Loucy (cell line): ENCODE measurements around the gene PGRMC1.

Source experiments
- H2AFZ ChIP-seq: fragments of 200-600 bp; sonication (generic); 2 replicates; pipeline ENCODE4 v1.6.0; 2016; ENCODE audit warnings: antibody characterized with exemption, mild to moderate bottlenecking, low read length, moderate library complexity
- H3F3A ChIP-seq: fragments of 200-600 bp; 2 replicates; pipeline ENCODE4 v1.6.0; 2016; ENCODE audit warnings: antibody characterized with exemption, low read depth, mild to moderate bottlenecking
- H3K27me3 ChIP-seq: fragments of 200-600 bp; sonication (generic); 2 replicates; pipeline ENCODE4 v1.6.1; 2014; ENCODE audit warnings: low read length, mild to moderate bottlenecking; ENCODE audit not compliant: insufficient read depth, poor library complexity, severe bottlenecking
- H3K36me3 ChIP-seq: fragments of 200-600 bp; sonication (generic); 2 replicates; pipeline ENCODE4 v1.6.1; 2016; ENCODE audit warnings: low read length; ENCODE audit not compliant: insufficient read depth
- H3K4me1 ChIP-seq: fragments of 200-600 bp; sonication (generic); 2 replicates; pipeline ENCODE4 v1.5.1; 2014; ENCODE audit warnings: low read length, mild to moderate bottlenecking; ENCODE audit not compliant: insufficient read depth, poor library complexity, severe bottlenecking
- H3K4me2 ChIP-seq: fragments of 200-600 bp; sonication (generic); 2 replicates; pipeline ENCODE4 v1.6.0; 2014; ENCODE audit warnings: antibody characterized with exemption, low read length, low read depth, mild to moderate bottlenecking; ENCODE audit not compliant: poor library complexity, severe bottlenecking
- H3K4me3 ChIP-seq: fragments of 200-600 bp; sonication (generic); 2 replicates; pipeline ENCODE4 v1.5.1; 2014; ENCODE audit warnings: low read length, mild to moderate bottlenecking, mixed read lengths; ENCODE audit not compliant: poor library complexity, severe bottlenecking
- H3K79me2 ChIP-seq: fragments of 200-600 bp; sonication (generic); 2 replicates; pipeline ENCODE4 v1.6.1; 2014; ENCODE audit warnings: low read length; ENCODE audit not compliant: insufficient read depth
- H3K9ac ChIP-seq: fragments of 200-600 bp; sonication (generic); 2 replicates; pipeline ENCODE4 v1.6.0; 2014; ENCODE audit warnings: mild to moderate bottlenecking, low read depth, low read length, moderate library complexity; ENCODE audit not compliant: poor library complexity, severe bottlenecking
- H3K9me2 ChIP-seq: fragments of 200-600 bp; sonication (generic); replicated peaks from 2 replicates; pipeline ENCODE4 v1.6.1; 2016; ENCODE audit warnings: low read depth, low read length, mixed read lengths
- H3K9me3 ChIP-seq: fragments of 200-600 bp; sonication (generic); 2 replicates; pipeline ENCODE4 v1.6.1; 2014; ENCODE audit warnings: mild to moderate bottlenecking, antibody characterized with exemption, low read length, low read depth; ENCODE audit not compliant: insufficient read depth
- H4K20me1 ChIP-seq: fragments of 200-600 bp; sonication (generic); 2 replicates; pipeline ENCODE4 v1.6.0; 2014; ENCODE audit warnings: antibody characterized with exemption, low read length, mild to moderate bottlenecking; ENCODE audit not compliant: insufficient read depth, poor library complexity, severe bottlenecking
- EZH2phosphoT487 ChIP-seq: fragments of 200-600 bp; IDR thresholded peaks from 2 replicates; pipeline ENCODE4 v1.6.1; 2018; ENCODE audit warnings: antibody characterized with exemption, mild to moderate bottlenecking, moderate library complexity, borderline replicate concordance
- TF ChIP-seq, protein P1 (sequence below): fragments of 200-600 bp; sonication (generic); conservative IDR thresholded peaks from 2 replicates; pipeline ENCODE4 v1.5.1; 2014; ENCODE audit warnings: mild to moderate bottlenecking, antibody characterized with exemption, low read length

PGRMC1 gene

DNA sequence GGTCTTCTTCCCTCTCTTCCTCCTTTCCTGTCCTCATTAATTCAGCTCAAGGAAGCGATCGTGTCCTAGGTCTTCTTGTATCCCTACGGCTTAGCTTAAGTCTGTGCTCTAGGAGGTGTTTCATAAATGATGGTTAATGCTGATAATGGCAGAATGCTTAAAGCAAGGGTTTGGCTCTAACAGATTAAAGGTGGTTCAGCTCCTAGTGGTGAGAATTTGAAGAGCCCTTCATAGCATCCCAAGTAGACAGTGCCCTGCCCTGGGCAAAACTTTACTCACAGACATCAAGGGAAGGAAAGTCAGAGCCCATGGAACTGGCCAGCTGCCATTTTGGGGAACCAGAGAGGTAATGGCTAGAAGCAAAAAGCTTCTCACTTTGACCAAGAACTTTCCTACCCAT lies 47.0 kb upstream of the PGRMC1 start:
- H3K36me3 ChIP-seq = no peaks in the 10 kb centered on the region
- H3K4me2 ChIP-seq = no peak overlapping the region
- no peaks in the 10 kb centered on the region for H4K20me1 ChIP-seq
- H3K4me1 ChIP-seq = no peaks in the 10 kb centered on the region
- H3K27me3 ChIP-seq = no peaks in the 10 kb centered on the region
- H2AFZ ChIP-seq = no peak overlapping the region
- no peak overlapping the region for H3K4me3 ChIP-seq
- H3K9me2 ChIP-seq = no peaks in the 10 kb centered on the region
- no peaks in the 10 kb centered on the region for H3F3A ChIP-seq
- no peaks in the 10 kb centered on the region for H3K9me3 ChIP-seq
- no peaks in the 10 kb centered on the region for H3K79me2 ChIP-seq
- H3K9ac ChIP-seq = no peak overlapping the region
- TF ChIP-seq, protein P1, sequence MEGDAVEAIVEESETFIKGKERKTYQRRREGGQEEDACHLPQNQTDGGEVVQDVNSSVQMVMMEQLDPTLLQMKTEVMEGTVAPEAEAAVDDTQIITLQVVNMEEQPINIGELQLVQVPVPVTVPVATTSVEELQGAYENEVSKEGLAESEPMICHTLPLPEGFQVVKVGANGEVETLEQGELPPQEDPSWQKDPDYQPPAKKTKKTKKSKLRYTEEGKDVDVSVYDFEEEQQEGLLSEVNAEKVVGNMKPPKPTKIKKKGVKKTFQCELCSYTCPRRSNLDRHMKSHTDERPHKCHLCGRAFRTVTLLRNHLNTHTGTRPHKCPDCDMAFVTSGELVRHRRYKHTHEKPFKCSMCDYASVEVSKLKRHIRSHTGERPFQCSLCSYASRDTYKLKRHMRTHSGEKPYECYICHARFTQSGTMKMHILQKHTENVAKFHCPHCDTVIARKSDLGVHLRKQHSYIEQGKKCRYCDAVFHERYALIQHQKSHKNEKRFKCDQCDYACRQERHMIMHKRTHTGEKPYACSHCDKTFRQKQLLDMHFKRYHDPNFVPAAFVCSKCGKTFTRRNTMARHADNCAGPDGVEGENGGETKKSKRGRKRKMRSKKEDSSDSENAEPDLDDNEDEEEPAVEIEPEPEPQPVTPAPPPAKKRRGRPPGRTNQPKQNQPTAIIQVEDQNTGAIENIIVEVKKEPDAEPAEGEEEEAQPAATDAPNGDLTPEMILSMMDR = no peak
- TF ChIP-seq EZH2phosphoT487 = no peak

DNA sequence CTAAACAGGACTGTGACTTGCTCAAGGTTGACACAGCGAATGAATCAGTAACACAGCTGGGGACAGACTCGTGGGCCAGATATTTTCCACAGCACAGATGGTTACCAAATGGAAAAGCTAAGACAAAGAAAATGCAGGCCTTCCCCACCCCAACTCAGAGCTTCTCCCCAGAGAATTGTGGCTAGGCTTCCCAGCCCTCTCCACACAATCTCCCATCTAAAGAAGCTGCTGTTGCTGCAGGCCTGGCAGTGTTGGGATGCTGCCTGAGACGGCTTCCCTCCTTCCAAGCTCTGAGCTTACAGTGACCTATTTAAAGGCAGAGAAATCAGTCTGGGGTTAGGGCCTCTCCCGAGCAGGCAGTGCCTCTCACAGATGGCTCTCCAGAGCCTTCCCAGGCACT lies 46.5 kb upstream of the PGRMC1 start:
- H2AFZ ChIP-seq = no peak overlapping the region
- H3F3A ChIP-seq = no peaks in the 10 kb centered on the region
- H3K9me3 ChIP-seq = no peaks in the 10 kb centered on the region
- no peaks in the 10 kb centered on the region for H4K20me1 ChIP-seq
- H3K4me3 ChIP-seq = no peak overlapping the region
- H3K4me1 ChIP-seq = no peaks in the 10 kb centered on the region
- H3K9me2 ChIP-seq = no peaks in the 10 kb centered on the region
- no peaks in the 10 kb centered on the region for H3K27me3 ChIP-seq
- H3K9ac ChIP-seq = no peak overlapping the region
- no peak overlapping the region for H3K4me2 ChIP-seq
- H3K79me2 ChIP-seq = no peaks in the 10 kb centered on the region
- no peak for TF ChIP-seq EZH2phosphoT487
- TF ChIP-seq, protein P1 = no peak
- no peaks in the 10 kb centered on the region for H3K36me3 ChIP-seq

DNA sequence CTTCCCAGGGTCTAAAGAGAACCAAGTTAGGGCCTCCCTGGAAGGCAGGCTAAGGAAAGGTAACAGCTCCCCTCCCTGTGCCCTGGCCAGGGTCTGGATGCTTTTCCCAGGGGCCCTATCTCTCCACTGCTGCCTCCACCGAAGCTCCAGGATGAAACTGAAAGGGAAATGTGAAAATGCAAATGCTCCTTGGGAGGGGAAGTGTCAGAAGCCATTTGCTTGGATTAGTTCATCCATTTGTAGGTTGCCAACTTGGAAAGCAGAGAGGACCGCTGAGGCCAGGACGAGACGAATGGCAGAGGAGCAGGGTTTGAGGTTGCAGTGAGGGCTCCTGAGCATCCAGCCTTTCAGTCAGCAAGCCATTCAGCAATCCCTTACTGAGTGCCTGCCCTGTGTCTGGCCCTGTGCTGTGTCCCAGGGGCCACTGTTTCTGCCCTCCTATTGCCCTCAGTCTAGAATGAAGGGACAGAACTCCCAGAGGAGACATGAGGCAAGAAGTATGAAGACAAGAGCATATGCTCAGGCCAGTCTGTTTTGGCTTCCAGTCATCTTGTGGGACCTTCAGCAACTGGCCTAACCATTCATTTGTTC lies 45.9 kb upstream of the PGRMC1 start:
- Histone ChIP-seq H2AFZ (no peak overlapping the region), H3K9ac (no peak overlapping the region), H3K4me2 (no peak overlapping the region), H3F3A (no peaks in the 10 kb centered on the region), H3K4me1 (no peaks in the 10 kb centered on the region), H3K9me2 (no peaks in the 10 kb centered on the region), H3K79me2 (no peaks in the 10 kb centered on the region), H3K9me3 (no peaks in the 10 kb centered on the region), H3K36me3 (no peaks in the 10 kb centered on the region), H3K4me3 (no peak overlapping the region), H3K27me3 (no peaks in the 10 kb centered on the region), H4K20me1 (no peaks in the 10 kb centered on the region)
- TF ChIP-seq EZH2phosphoT487 = no peak
- TF ChIP-seq, protein P1 = no peak
